Upper lobe of left lung (tissue), 6 donors: Measurements from ENCODE around the gene VENTX. TPM values are rescaled to one million over a fixed set of nuclear protein-coding genes. Genes with fewer than 3 reads are reported as not detected.

Experiments
- ATAC-seq, 2 donors: fragments of 200-7000 bp; cut with Tn5 transposase; one replicate each; pipeline ENCODE4 v1.9.1; 2022; ENCODE audit warnings: mild to moderate bottlenecking in 2 of 2, moderate library complexity in 2 of 2; ENCODE audit not compliant: low FRiP score in 2 of 2
- DNase-seq, 2 donors: peaks; one replicate each; pipeline ENCODE4 v3.0.0-alpha.2; 2019 to 2020
- H3K27ac ChIP-seq, 4 donors: fragments of 200-600 bp; sonication (generic); one replicate each; pipeline ENCODE4 v1.5.1; 2016 to 2019
- H3K27me3 ChIP-seq, 4 donors: fragments of 200-600 bp; sonication (generic); one replicate each; pipeline ENCODE4 v1.5.1; 2017 to 2019
- H3K36me3 ChIP-seq, 4 donors: fragments of 200-600 bp; sonication (generic); one replicate each; pipeline ENCODE4 v1.5.1; 2016 to 2019
- H3K4me1 ChIP-seq, 4 donors: fragments of 200-600 bp; sonication (generic); one replicate each; pipeline ENCODE4 v1.5.1; 2018 to 2019
- H3K4me3 ChIP-seq, 4 donors: fragments of 200-600 bp; sonication (generic); one replicate each; pipeline ENCODE4 v1.5.1; 2017 to 2019; ENCODE audit warnings: mild to moderate bottlenecking in 2 of 4, moderate library complexity in 1 of 4
- H3K9me3 ChIP-seq, 4 donors: fragments of 200-600 bp; sonication (generic); one replicate each; pipeline ENCODE4 v1.5.1; 2018 to 2019
- CTCF ChIP-seq, 6 experiments: fragments of 450-650 bp in 4 of 6; fragments of 200-600 bp in 2 of 6; sonication (generic) in 2 of 6; IDR thresholded peaks; one replicate each; pipeline ENCODE4 v1.5.1; 2016 to 2019; ENCODE audit warnings: antibody characterized with exemption in 6 of 6
- EP300 ChIP-seq, 4 donors: sonication (generic); formaldehyde crosslinking; IDR thresholded peaks; one replicate each; pipeline ENCODE4 v1.5.1; 2017; ENCODE audit warnings: antibody characterized with exemption in 4 of 4, control low read depth in 2 of 4
- POLR2A ChIP-seq, 4 donors: fragments of 450-650 bp; IDR thresholded peaks; one replicate each; pipeline ENCODE4 v1.5.1; 2016 to 2017; ENCODE audit warnings: antibody characterized with exemption in 4 of 4, mild to moderate bottlenecking in 2 of 4
- POLR2AphosphoS5 ChIP-seq, 2 donors: sonication (generic); formaldehyde crosslinking; IDR thresholded peaks; one replicate each; pipeline ENCODE4 v1.5.1; 2017; ENCODE audit warnings: antibody characterized with exemption in 2 of 2
- WGBS, 2 donors: methylation state at CpG; one replicate each; pipeline ENCODE4 v1.1.5; 2017 to 2018; 5-methylcytosine and 5-hydroxymethylcytosine counted together
- total RNA-seq, 6 donors: library from RNA; depleted of rRNA in 4 of 6; stranded (reverse); fragments of >200 nt in 4 of 6; gene quantifications; one replicate each; pipeline versions ENCODE4 v1.1.0 to v1.2.1, GENCODE V29; 2016 to 2021
- donor health status: DM: no; HTN: no; CAD: no; lungs with moderate emphysema.
- donor health status: DM: no; HTN: yes; CAD: no; lungs with severe emphysema.

The VENTX gene
- total RNA-seq, 6 donors from 2014 or later, result 1.7 to 11.5 (median 4.4) TPM

- Histone ChIP-seq H3K4me1 (peaks cover 32 to 34% (median 34%) of the 10 kb centered on the region in 4 donors), H3K27ac (no peak overlapping the region), H3K27me3 (no peaks in the 10 kb centered on the region), H3K4me3 (no peak overlapping the region), H3K36me3 (no peaks in the 10 kb centered on the region), H3K9me3 (no peaks in the 10 kb centered on the region)
- no peak for ATAC-seq
- WGBS, 2 donors, result 97% methylated on average over 15 of the region's 15 CpGs; no CpG with 5 or more reads in 1 of the 2 donors
- TF ChIP-seq EP300 (IDR thresholded peaks at IDR 0.05) (no peak), CTCF (IDR thresholded peaks at IDR 0.05) (no peak), POLR2A (IDR thresholded peaks at IDR 0.05) (no peak), POLR2AphosphoS5 (IDR thresholded peaks at IDR 0.05) (no peak)
- peak in 1 of 2 donors; percentile 81 for DNase-seq
Measured at GRCh38 chr10:133255323-133255722, 17.7 kb downstream of the VENTX start.

- Histone ChIP-seq H3K36me3 (no peaks in the 10 kb centered on the region), H3K27ac (peak overlapping the region; percentile 79 to 93 (median 82)), H3K27me3 (no peaks in the 10 kb centered on the region), H3K4me1 (peaks cover 47 to 51% (median 50%) of the 10 kb centered on the region in 4 donors), H3K9me3 (no peaks in the 10 kb centered on the region), H3K4me3 (peak overlapping the region in 3 of 4 donors; percentile 4 to 29 (median 23))
- peak; percentile 87 to 93 for DNase-seq
- WGBS, 2 donors, result 4 to 10% methylated on average over 19 to 25 of the region's 27 CpGs
- TF ChIP-seq CTCF (IDR thresholded peaks at IDR 0.05), result peak; percentile 15 to 57 (median 49)
- TF ChIP-seq POLR2AphosphoS5 (IDR thresholded peaks at IDR 0.05), result peak; percentile 48 to 51
- TF ChIP-seq EP300 (IDR thresholded peaks at IDR 0.05), result no peak
- TF ChIP-seq POLR2A (IDR thresholded peaks at IDR 0.05), result peak in 1 of 4 donors; percentile 65
- peak; percentile 25 to 31 for ATAC-seq
Measured at GRCh38 chr10:133257489-133258065, 19.9 kb downstream of the VENTX start.

- H3K27ac ChIP-seq, result peak overlapping the region; percentile 79 to 93 (median 82)
- DNase-seq (peak; percentile 86 to 89), ATAC-seq (peak; percentile 11 to 42)
- peak overlapping the region in 2 of 4 donors; percentile 4 to 29 for H3K4me3 ChIP-seq
- no peaks in the 10 kb centered on the region for H3K27me3 ChIP-seq
- TF ChIP-seq POLR2AphosphoS5 (IDR thresholded peaks at IDR 0.05), result no peak
- no peak for TF ChIP-seq POLR2A (IDR thresholded peaks at IDR 0.05)
- WGBS, 2 donors, result 40 to 45% methylated on average over 1 to 18 of the region's 21 CpGs
- H3K9me3 ChIP-seq, result no peaks in the 10 kb centered on the region
- H3K4me1 ChIP-seq, result peaks cover 48 to 56% (median 53%) of the 10 kb centered on the region in 4 donors
- no peaks in the 10 kb centered on the region for H3K36me3 ChIP-seq
Measured at GRCh38 chr10:133258066-133258817, 20.6 kb downstream of the VENTX start.

GRCh38 chr10:133258818-133259601 lies 21.4 kb downstream of the VENTX start:
- peak; percentile 84 to 96 for DNase-seq
- Histone ChIP-seq H3K36me3 (no peaks in the 10 kb centered on the region), H3K27me3 (no peaks in the 10 kb centered on the region), H3K27ac (peak overlapping the region; percentile 79 to 93 (median 82)), H3K4me1 (peaks cover 48 to 56% (median 53%) of the 10 kb centered on the region in 4 donors), H3K9me3 (no peaks in the 10 kb centered on the region), H3K4me3 (no peak overlapping the region)
- 25 to 40% methylated on average over 16 to 20 of the region's 24 CpGs for WGBS, 2 donors
- ATAC-seq, result peak; percentile 75 to 76
- TF ChIP-seq CTCF (IDR thresholded peaks at IDR 0.05) (peak in 1 of 6 experiments; percentile 4), POLR2A (IDR thresholded peaks at IDR 0.05) (peak in 1 of 4 donors; percentile 74), EP300 (IDR thresholded peaks at IDR 0.05) (peak; percentile 16 to 92 (median 67)), POLR2AphosphoS5 (IDR thresholded peaks at IDR 0.05) (peak; percentile 89 to 94)
